ENCODE measurements around the gene F9. TPM values are rescaled to one million over a fixed set of nuclear protein-coding genes. Genes with fewer than 3 reads are reported as not detected.
"Not testable (repeated sequence)": the region's sequence is repeated elsewhere in the genome, so short reads cannot be mapped to it uniquely, and the experiment has no call there.

F9 gene
- total and polyA plus RNA-seq, 2 donors from 2014 or later: not detected

GRCh38 chrX:139495324-139495723, 35.2 kb upstream of the F9 start:
- DNase-seq: no peak
- intact Hi-C loops (cut with DNase I): no loop called here

DNA sequence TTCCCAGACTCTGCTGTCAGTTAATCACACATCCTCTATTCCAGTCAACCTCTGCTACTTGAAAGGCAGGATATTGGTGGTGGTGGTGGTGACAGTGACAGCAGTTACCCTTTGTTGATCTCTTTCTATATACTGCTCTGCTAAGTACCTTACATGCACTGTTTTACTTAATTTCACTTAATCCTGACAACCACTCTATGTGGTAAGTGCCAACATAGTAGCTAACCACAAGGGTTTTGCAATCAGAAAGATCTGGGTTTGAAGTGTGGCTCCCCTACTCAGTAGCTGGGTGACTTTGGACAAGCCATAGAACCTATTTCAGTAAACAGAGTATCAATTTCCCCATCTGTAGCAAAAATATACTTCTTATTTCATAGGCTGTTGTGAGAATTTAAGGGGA, 24.2 kb upstream of the F9 start:
- Histone ChIP-seq H3K36me3 (ENCODE audit: control insufficient read depth in 2 of 3, insufficient read depth in 3 of 3, low read length in 3 of 3) (no peaks in the 10 kb centered on the region), H3K9me3 (ENCODE audit: control insufficient read depth in 2 of 3, insufficient read depth in 1 of 3, low read length in 3 of 3) (no peaks in the 10 kb centered on the region), H3K9ac (ENCODE audit: low read length in 3 of 3) (no peak overlapping the region), H3K27me3 (ENCODE audit: control insufficient read depth, insufficient read depth, low read length) (no peaks in the 10 kb centered on the region), H3K27ac (ENCODE audit: low read depth in 2 of 2, low read length in 2 of 2) (no peak overlapping the region), H3K4me3 (ENCODE audit: low read length in 3 of 3) (no peak overlapping the region), H3K4me1 (ENCODE audit: control insufficient read depth in 2 of 3, insufficient read depth in 2 of 3, low read depth in 1 of 3, low read length in 3 of 3) (no peaks in the 10 kb centered on the region)
- no peak for DNase-seq
- TF ChIP-seq, protein P1, sequence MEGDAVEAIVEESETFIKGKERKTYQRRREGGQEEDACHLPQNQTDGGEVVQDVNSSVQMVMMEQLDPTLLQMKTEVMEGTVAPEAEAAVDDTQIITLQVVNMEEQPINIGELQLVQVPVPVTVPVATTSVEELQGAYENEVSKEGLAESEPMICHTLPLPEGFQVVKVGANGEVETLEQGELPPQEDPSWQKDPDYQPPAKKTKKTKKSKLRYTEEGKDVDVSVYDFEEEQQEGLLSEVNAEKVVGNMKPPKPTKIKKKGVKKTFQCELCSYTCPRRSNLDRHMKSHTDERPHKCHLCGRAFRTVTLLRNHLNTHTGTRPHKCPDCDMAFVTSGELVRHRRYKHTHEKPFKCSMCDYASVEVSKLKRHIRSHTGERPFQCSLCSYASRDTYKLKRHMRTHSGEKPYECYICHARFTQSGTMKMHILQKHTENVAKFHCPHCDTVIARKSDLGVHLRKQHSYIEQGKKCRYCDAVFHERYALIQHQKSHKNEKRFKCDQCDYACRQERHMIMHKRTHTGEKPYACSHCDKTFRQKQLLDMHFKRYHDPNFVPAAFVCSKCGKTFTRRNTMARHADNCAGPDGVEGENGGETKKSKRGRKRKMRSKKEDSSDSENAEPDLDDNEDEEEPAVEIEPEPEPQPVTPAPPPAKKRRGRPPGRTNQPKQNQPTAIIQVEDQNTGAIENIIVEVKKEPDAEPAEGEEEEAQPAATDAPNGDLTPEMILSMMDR (IDR thresholded peaks at IDR 0.05; ENCODE audit: borderline replicate concordance, extremely low read depth, insufficient read depth): no peak
- intact Hi-C loops (cut with DNase I): no loop called here
- no peak for FAIRE-seq

More at GRCh38 chrX:139495324-139495723, 35.2 kb upstream of the F9 start:
- Histone ChIP-seq H3K36me3 (ENCODE audit: control insufficient read depth in 2 of 3, insufficient read depth in 3 of 3, low read length in 3 of 3) (no peaks in the 10 kb centered on the region), H3K9ac (ENCODE audit: low read length in 3 of 3) (no peak overlapping the region), H3K27me3 (ENCODE audit: control insufficient read depth, insufficient read depth, low read length) (no peaks in the 10 kb centered on the region), H3K9me3 (ENCODE audit: control insufficient read depth in 2 of 3, insufficient read depth in 1 of 3, low read length in 3 of 3) (no peaks in the 10 kb centered on the region), H3K4me1 (ENCODE audit: control insufficient read depth in 2 of 3, insufficient read depth in 2 of 3, low read depth in 1 of 3, low read length in 3 of 3) (no peaks in the 10 kb centered on the region), H3K27ac (ENCODE audit: low read depth in 2 of 2, low read length in 2 of 2) (no peak overlapping the region), H3K4me3 (ENCODE audit: low read length in 3 of 3) (no peak overlapping the region)
- no peak for FAIRE-seq
- TF ChIP-seq, protein P1 (IDR thresholded peaks at IDR 0.05; ENCODE audit: borderline replicate concordance, extremely low read depth, insufficient read depth): no peak

DNA sequence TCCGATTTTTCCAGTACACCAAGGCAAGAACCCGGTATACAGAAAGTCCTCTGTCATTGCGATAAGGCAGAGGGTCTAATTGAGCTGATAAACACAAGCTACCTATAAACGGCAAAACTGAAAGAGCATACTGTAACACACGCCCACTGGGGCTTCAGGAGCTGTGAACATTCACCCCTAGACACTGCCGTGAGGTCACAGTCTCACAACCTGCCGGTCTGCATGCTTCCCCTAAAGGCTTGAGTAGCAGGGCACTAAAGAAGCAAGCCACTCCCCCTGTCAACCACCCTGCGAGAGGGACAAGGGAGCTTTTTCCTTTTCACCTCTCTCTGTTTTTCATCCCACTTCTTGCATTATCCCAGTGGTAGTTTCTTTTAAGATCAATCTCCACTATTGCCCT, 22.4 kb upstream of the F9 start:
- Histone ChIP-seq H3K4me3 (ENCODE audit: low read length in 3 of 3) (no peak overlapping the region), H3K27me3 (ENCODE audit: control insufficient read depth, insufficient read depth, low read length) (no peaks in the 10 kb centered on the region), H3K9ac (ENCODE audit: low read length in 3 of 3) (no peak overlapping the region), H3K27ac (ENCODE audit: low read depth in 2 of 2, low read length in 2 of 2) (no peak overlapping the region), H3K36me3 (ENCODE audit: control insufficient read depth in 2 of 3, insufficient read depth in 3 of 3, low read length in 3 of 3) (no peaks in the 10 kb centered on the region), H3K4me1 (ENCODE audit: control insufficient read depth in 2 of 3, insufficient read depth in 2 of 3, low read depth in 1 of 3, low read length in 3 of 3) (no peaks in the 10 kb centered on the region), H3K9me3 (ENCODE audit: control insufficient read depth in 2 of 3, insufficient read depth in 1 of 3, low read length in 3 of 3) (no peaks in the 10 kb centered on the region)
- DNase-seq (no peak), FAIRE-seq (no peak)
- TF ChIP-seq, protein P1 (IDR thresholded peaks at IDR 0.05; ENCODE audit: borderline replicate concordance, extremely low read depth, insufficient read depth): no peak
- intact Hi-C loops (cut with DNase I): no loop called here

DNA sequence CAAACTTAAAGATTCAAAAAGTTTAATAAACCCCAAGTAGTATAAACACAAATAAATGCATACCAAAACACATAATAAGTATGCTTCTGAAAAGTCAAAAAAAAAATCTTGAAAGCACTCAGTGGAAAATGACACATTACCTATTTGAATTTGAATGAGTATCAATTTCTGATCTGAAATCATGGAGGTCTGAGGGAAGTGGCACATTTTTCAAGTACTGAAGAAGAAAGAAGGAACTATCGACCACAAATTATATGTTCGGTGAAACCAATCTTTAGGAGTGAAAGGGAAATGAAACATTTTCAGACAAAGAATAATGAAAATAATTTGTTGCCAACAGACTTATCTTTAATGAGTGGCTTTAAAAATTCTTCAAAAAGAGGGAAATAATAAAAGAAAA, 12.1 kb upstream of the F9 start:
- no peak overlapping the region for H3K9ac ChIP-seq (ENCODE audit: low read length in 3 of 3)
- H3K4me3 ChIP-seq (ENCODE audit: low read length in 3 of 3): no peak overlapping the region
- no peak overlapping the region for H3K27ac ChIP-seq (ENCODE audit: low read depth in 2 of 2, low read length in 2 of 2)
- no peaks in the 10 kb centered on the region for H3K36me3 ChIP-seq (ENCODE audit: control insufficient read depth in 2 of 3, insufficient read depth in 3 of 3, low read length in 3 of 3)
- no peaks in the 10 kb centered on the region for H3K27me3 ChIP-seq (ENCODE audit: control insufficient read depth, insufficient read depth, low read length)
- no peaks in the 10 kb centered on the region for H3K4me1 ChIP-seq (ENCODE audit: control insufficient read depth in 2 of 3, insufficient read depth in 2 of 3, low read depth in 1 of 3, low read length in 3 of 3)
- TF ChIP-seq, protein P1 (IDR thresholded peaks at IDR 0.05; ENCODE audit: borderline replicate concordance, extremely low read depth, insufficient read depth): no peak
- intact Hi-C loops (cut with DNase I): no loop called here
- DNase-seq (no peak), FAIRE-seq (no peak)
- H3K9me3 ChIP-seq (ENCODE audit: control insufficient read depth in 2 of 3, insufficient read depth in 1 of 3, low read length in 3 of 3): no peaks in the 10 kb centered on the region

GRCh38 chrX:139528829-139529228, 1.7 kb upstream of the F9 start:
- H3K9me3 ChIP-seq (ENCODE audit: control insufficient read depth in 2 of 3, insufficient read depth in 1 of 3, low read length in 3 of 3); intact Hi-C loops (cut with DNase I); H3K4me1 ChIP-seq (ENCODE audit: control insufficient read depth in 2 of 3, insufficient read depth in 2 of 3, low read depth in 1 of 3, low read length in 3 of 3); H3K27ac ChIP-seq (ENCODE audit: low read depth in 2 of 2, low read length in 2 of 2); H3K27me3 ChIP-seq (ENCODE audit: control insufficient read depth, insufficient read depth, low read length); FAIRE-seq; H3K36me3 ChIP-seq (ENCODE audit: control insufficient read depth in 2 of 3, insufficient read depth in 3 of 3, low read length in 3 of 3); H3K4me3 ChIP-seq (ENCODE audit: low read length in 3 of 3); H3K9ac ChIP-seq (ENCODE audit: low read length in 3 of 3); DNase-seq: not testable (repeated sequence)
